HepG2 (cell line): ENCODE data around the gene CAMSAP2. TPM values are rescaled to one million over a fixed set of nuclear protein-coding genes. Genes with fewer than 3 reads are reported as not detected.

Source experiments
- ATAC-seq: fragments of 200-7000 bp; cut with Tn5 transposase; 3 replicates; pipeline ENCODE4 v1.9.1; 2020; ENCODE audit warnings: mild to moderate bottlenecking, moderate library complexity
- BruUV-seq: library from RNA; stranded (reverse); fragments of 400-500 nt; replicated peaks from 2 replicates; lab custom pipeline; 2021; lab: Mats Ljungman, UMichigan
- CTCF ChIA-PET: fragments of 300-600 bp; formaldehyde crosslinking; extraction: SDS; loops from one replicate; lab custom pipeline; 2021; ENCODE audit warnings: low total read pairs, inconsistent platforms, low intra/inter-chr PET ratio; lab: Yijun Ruan, JAX
- POLR2A ChIA-PET: fragments of 350-600 bp; sonication (Branson Sonifier 250); formaldehyde crosslinking; loops from one replicate; lab custom pipeline; 2020; ENCODE audit warnings: antibody characterized with exemption, inconsistent platforms; lab: Yijun Ruan, JAX
- DNase-seq: peaks from one replicate; pipeline ENCODE4 v3.0.0-alpha.2; 2015; ENCODE audit warnings: low spot score
- FAIRE-seq: peaks from 3 replicates; lab custom pipeline; 2011; peaks lifted over from hg19 to GRCh38; lab: Jason Lieb, UNC
- H2AFZ ChIP-seq: one replicate; pipeline ENCODE4 v1.6.1; 2011; ENCODE audit warnings: low read length, inconsistent platforms
- H3K27ac ChIP-seq: fragments of 300-600 bp; 3 replicates; pipeline ENCODE4 v1.8.0; 2011; ENCODE audit warnings: mixed run types, mild to moderate bottlenecking, mixed read lengths, low read length, inconsistent platforms; ENCODE audit not compliant: insufficient read depth; ENCODE audit errors: extremely low read length
- H3K27me3 ChIP-seq, 2 experiments: fragments of 200-600 bp in 1 of 2; 2 replicates in 1 of 2; 3 replicates in 1 of 2; pipeline versions ENCODE4 v1.6.0 to v1.8.0; 2011; ENCODE audit warnings: low read length in 2 of 2, mild to moderate bottlenecking in 2 of 2, moderate library complexity in 2 of 2, inconsistent platforms in 1 of 2; ENCODE audit not compliant: insufficient read depth in 2 of 2, control insufficient read depth in 1 of 2
- H3K36me3 ChIP-seq, 2 experiments: fragments of 200-600 bp in 1 of 2; replicated peaks in 1 of 2; 2 replicates in 1 of 2; 3 replicates in 1 of 2; pipeline versions ENCODE4 v1.5.1 to v1.8.0; 2011; ENCODE audit warnings: low read length in 2 of 2, inconsistent platforms in 1 of 2; ENCODE audit not compliant: insufficient read depth in 2 of 2, control insufficient read depth in 1 of 2
- H3K4me1 ChIP-seq: 2 replicates; pipeline ENCODE4 v1.5.1; 2012; ENCODE audit warnings: low read length, inconsistent platforms; ENCODE audit not compliant: insufficient read depth
- H3K4me2 ChIP-seq: 2 replicates; pipeline ENCODE4 v1.6.0; 2011; ENCODE audit warnings: low read depth, low read length, inconsistent platforms
- H3K4me3 ChIP-seq, 3 experiments: fragments of 200-600 bp in 1 of 3; sonication (generic), shearing (Covaris generic) in 1 of 3; replicated peaks in 1 of 3; 2 replicates each; pipeline ENCODE4 v1.5.1; 2011 to 2016; ENCODE audit warnings: low read length in 3 of 3, inconsistent platforms in 2 of 3, low read depth in 2 of 3, mild to moderate bottlenecking in 2 of 3, control low read depth in 1 of 3, mixed read lengths in 1 of 3; ENCODE audit not compliant: insufficient read depth in 1 of 3
- H3K79me2 ChIP-seq: one replicate; pipeline ENCODE4 v1.6.1; 2011; ENCODE audit warnings: low read length, inconsistent platforms; ENCODE audit not compliant: insufficient read depth
- H3K9ac ChIP-seq: 2 replicates; pipeline ENCODE4 v1.6.0; 2011; ENCODE audit warnings: mild to moderate bottlenecking, low read depth, low read length, inconsistent platforms; ENCODE audit not compliant: insufficient read depth
- H3K9me3 ChIP-seq: 2 replicates; pipeline ENCODE4 v1.5.1; 2012; ENCODE audit warnings: mild to moderate bottlenecking, low read length
- H4K20me1 ChIP-seq: 2 replicates; pipeline ENCODE4 v1.6.0; 2011; ENCODE audit warnings: inconsistent platforms, mild to moderate bottlenecking, low read length, moderate library complexity; ENCODE audit not compliant: insufficient read depth
- ELF3 ChIP-seq: IDR thresholded peaks from 2 replicates; pipeline ENCODE4 v1.6.1; 2016; ENCODE audit warnings: missing genetic modification reagents, missing compliant biosample characterization
- HNRNPUL1 ChIP-seq: fragments of 200-400 bp; formaldehyde crosslinking; IDR thresholded peaks from 2 replicates; pipeline ENCODE4 v1.6.1; 2017; ENCODE audit warnings: low read depth, mild to moderate bottlenecking, low read length, moderate library complexity
- NCOA2 ChIP-seq: sonication (generic); formaldehyde crosslinking; IDR thresholded peaks from 2 replicates; pipeline ENCODE4 v1.8.0; 2022; ENCODE audit warnings: inconsistent platforms
- PAWR ChIP-seq: sonication (generic); formaldehyde crosslinking; IDR thresholded peaks from 2 replicates; pipeline ENCODE4 v1.4.0; 2020; ENCODE audit warnings: missing genetic modification reagents, mild to moderate bottlenecking, borderline replicate concordance
- POLR2A ChIP-seq, 2 experiments: IDR thresholded peaks; 2 replicates each; pipeline ENCODE4 v1.6.1; 2011; ENCODE audit warnings: low read depth in 2 of 2, low read length in 2 of 2, mild to moderate bottlenecking in 1 of 2, moderate library complexity in 1 of 2; ENCODE audit not compliant: insufficient read depth in 1 of 2
- POLR2AphosphoS2 ChIP-seq: IDR thresholded peaks from 2 replicates; pipeline ENCODE4 v1.6.1; 2011; ENCODE audit warnings: low read depth, low read length, improper control_type of control experiment
- POLR2G ChIP-seq: fragments of 200-400 bp; formaldehyde crosslinking; IDR thresholded peaks from 2 replicates; pipeline ENCODE4 v1.6.1; 2018; ENCODE audit warnings: mild to moderate bottlenecking, low read depth, low read length, moderate library complexity
- RBFOX2 ChIP-seq: fragments of 200-400 bp; formaldehyde crosslinking; IDR thresholded peaks from 2 replicates; pipeline ENCODE4 v1.6.1; 2017; ENCODE audit warnings: low read depth, mild to moderate bottlenecking, low read length
- RXRA ChIP-seq: sonication (generic); formaldehyde crosslinking; IDR thresholded peaks from 2 replicates; pipeline ENCODE4 v1.5.1; 2020; ENCODE audit warnings: missing genetic modification reagents
- SP1 ChIP-seq, 2 experiments: fragments of 450-650 bp in 1 of 2; sonication (generic) in 1 of 2; formaldehyde crosslinking in 1 of 2; IDR thresholded peaks; 2 replicates each; pipeline versions ENCODE4 v1.4.0 to v1.6.1; 2016 to 2020; ENCODE audit warnings: missing genetic modification reagents in 1 of 2
- SP5 ChIP-seq: IDR thresholded peaks from 2 replicates; pipeline ENCODE4 v1.6.1; 2016; ENCODE audit warnings: low read depth, borderline replicate concordance
- SYNCRIP ChIP-seq: fragments of 200-400 bp; formaldehyde crosslinking; IDR thresholded peaks from 2 replicates; pipeline ENCODE4 v1.6.1; 2018; ENCODE audit warnings: mild to moderate bottlenecking, low read depth, low read length; ENCODE audit not compliant: insufficient read depth
- ZFY ChIP-seq: sonication (generic); formaldehyde crosslinking; IDR thresholded peaks from 2 replicates; pipeline ENCODE4 v1.4.0; 2020; ENCODE audit warnings: missing genetic modification reagents
- ZMAT3 ChIP-seq: sonication (generic); formaldehyde crosslinking; conservative IDR thresholded peaks from 2 replicates; pipeline ENCODE4 v1.7.0; 2021; ENCODE audit warnings: missing genetic modification reagents
- ZNF468 ChIP-seq: sonication (generic); formaldehyde crosslinking; IDR thresholded peaks from 2 replicates; pipeline ENCODE4 v1.8.0; 2022; ENCODE audit warnings: mild to moderate bottlenecking, moderate library complexity, missing genetic modification reagents
- ZNF605 ChIP-seq: sonication (generic); formaldehyde crosslinking; IDR thresholded peaks from 2 replicates; pipeline ENCODE4 v1.8.0; 2022; ENCODE audit warnings: mild to moderate bottlenecking, missing genetic modification reagents
- ZNF891 ChIP-seq: sonication (generic); formaldehyde crosslinking; IDR thresholded peaks from 2 replicates; pipeline ENCODE4 v1.5.0; 2020; ENCODE audit warnings: mild to moderate bottlenecking, missing genetic modification reagents
- ZSCAN9 ChIP-seq: IDR thresholded peaks from 2 replicates; pipeline ENCODE4 v1.6.1; 2016; ENCODE audit warnings: borderline replicate concordance
- WGBS: methylation state at CpG from one replicate; pipeline ENCODE4 v1.1.6; 2017; ENCODE audit warnings: low lambda C conversion rate; 5-methylcytosine and 5-hydroxymethylcytosine counted together
- in situ Hi-C: cut with HindIII; loops from 2 replicates; pipeline ENCODE4 v1.10.0; 2017; ENCODE audit warnings: low pct_unique_long_range_greater_than_20kb; ENCODE audit not compliant: extremely low pct_ligation_motif_present
- intact Hi-C: fragments of 100-400 bp; cut with micrococcal nuclease; formaldehyde crosslinking; loops from one replicate; pipeline ENCODE4 v1.10.0; 2022; ENCODE audit not compliant: unreplicated experiment
- polyA plus RNA-seq, 8 experiments: library from polyadenylated mRNA; depleted of rRNA in 3 of 8; stranded (reverse) in 7 of 8; unstranded in 1 of 8; fragments of >200 nt; fragmentation: Illumina TruSeq in 4 of 8; extraction: Trizol in 4 of 8; gene quantifications; 2 replicates each; pipeline versions ENCODE4 v1.2.1 to v1.2.3, GENCODE V29; 2011 to 2016; ENCODE audit warnings: low read depth in 4 of 8, missing spikeins in 1 of 8, mixed read lengths in 1 of 8; ENCODE audit not compliant: insufficient read depth in 1 of 8
- total RNA-seq, 5 experiments: library from RNA; depleted of rRNA; stranded (reverse); fragments of >200 nt; fragmentation: Illumina TruSeq; extraction: Trizol; gene quantifications; 2 replicates each; pipeline ENCODE4 v1.2.3, GENCODE V29; 2016; ENCODE audit warnings: low read depth in 1 of 5
- TF ChIP-seq, protein P1 (sequence below): sonication (generic); formaldehyde crosslinking; IDR thresholded peaks from 2 replicates; pipeline ENCODE4 v1.4.0; 2020; ENCODE audit warnings: mild to moderate bottlenecking, missing genetic modification reagents

Gene CAMSAP2
- total and polyA plus RNA-seq, 2 of the 13 experiments (the other 11 are each of a cell fraction or from before 2014, with no cell fraction given), result 3.4 to 8.2 TPM

DNA sequence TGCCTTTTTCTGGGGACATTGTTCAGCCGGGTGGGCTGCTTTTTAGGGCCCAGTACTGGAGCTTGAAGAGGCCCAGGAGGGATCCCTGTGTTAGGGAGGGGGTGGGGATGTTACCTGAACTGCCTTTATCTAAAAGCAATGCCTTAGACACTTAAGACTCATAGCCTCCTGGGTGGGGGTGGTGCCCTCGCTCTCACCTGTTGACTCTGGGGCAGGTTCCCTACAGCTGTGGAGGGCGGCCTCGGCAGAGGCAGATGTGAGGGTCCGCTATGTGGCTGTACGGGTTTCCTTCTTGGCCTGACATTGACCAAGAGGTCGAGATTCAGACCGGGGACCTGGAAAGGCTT, 156.7 kb downstream of the CAMSAP2 start (continued):
- TF ChIP-seq, protein P1, sequence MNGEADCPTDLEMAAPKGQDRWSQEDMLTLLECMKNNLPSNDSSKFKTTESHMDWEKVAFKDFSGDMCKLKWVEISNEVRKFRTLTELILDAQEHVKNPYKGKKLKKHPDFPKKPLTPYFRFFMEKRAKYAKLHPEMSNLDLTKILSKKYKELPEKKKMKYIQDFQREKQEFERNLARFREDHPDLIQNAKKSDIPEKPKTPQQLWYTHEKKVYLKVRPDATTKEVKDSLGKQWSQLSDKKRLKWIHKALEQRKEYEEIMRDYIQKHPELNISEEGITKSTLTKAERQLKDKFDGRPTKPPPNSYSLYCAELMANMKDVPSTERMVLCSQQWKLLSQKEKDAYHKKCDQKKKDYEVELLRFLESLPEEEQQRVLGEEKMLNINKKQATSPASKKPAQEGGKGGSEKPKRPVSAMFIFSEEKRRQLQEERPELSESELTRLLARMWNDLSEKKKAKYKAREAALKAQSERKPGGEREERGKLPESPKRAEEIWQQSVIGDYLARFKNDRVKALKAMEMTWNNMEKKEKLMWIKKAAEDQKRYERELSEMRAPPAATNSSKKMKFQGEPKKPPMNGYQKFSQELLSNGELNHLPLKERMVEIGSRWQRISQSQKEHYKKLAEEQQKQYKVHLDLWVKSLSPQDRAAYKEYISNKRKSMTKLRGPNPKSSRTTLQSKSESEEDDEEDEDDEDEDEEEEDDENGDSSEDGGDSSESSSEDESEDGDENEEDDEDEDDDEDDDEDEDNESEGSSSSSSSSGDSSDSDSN (CRISPR knock-in tag), result 0 out of 2 replicates have a peak, but pooled peaks have one; percentile 5
- TF ChIP-seq PAWR (no peak), SP1 (IDR thresholded peaks at IDR 0.05) (no peak), SP1 (CRISPR knock-in tag; IDR thresholded peaks at IDR 0.05) (no peak), RXRA (CRISPR knock-in tag) (0 out of 2 replicates have a peak, but pooled peaks have one; percentile 4), HNRNPUL1 (no peak), POLR2G (peak; percentile 43; the same call in 1 of the 2 replicates), ZSCAN9 (CRISPR knock-in tag) (no peak)

DNA sequence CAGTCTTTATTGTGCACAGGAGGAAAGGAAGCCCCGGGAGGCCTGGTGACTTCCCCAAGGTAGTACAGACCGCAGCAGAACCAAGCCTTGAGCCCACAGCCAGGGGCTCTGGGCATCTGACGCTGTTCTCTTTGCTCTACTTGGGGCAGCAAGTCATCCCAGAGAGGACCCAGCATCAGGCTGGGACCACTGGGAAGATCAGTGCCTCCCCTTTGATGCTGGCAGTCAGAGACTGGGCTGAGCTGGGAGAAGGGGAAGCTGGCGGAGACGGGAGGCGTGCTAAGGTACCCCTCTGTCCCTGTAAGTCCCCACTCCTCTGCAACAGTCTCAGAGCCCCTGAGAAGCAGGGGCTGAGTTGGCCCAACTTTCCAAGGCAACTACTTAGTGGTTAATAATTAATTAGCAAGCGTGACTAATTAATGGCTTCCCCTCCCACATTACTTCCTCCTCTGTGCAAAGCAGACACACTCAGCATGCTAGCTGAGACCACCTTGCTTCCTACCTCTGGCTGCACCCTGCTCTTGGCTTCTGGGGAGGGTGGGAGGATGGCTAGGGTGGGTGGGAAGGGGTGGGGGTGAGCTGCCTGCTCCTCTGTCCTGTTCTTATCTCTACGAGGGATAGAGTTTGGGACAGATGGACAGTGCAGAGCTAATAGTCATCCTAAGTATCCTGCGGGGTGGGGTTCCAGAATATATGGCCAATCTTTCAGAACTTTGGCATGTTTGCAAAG, 157.3 kb downstream of the CAMSAP2 start:
- H3K79me2 ChIP-seq, result peaks cover 19% of the 10 kb centered on the region
- no TSS peak for BruUV-seq
- WGBS, result 0% methylated on average over 6 of the region's 9 CpGs
- H3K9ac ChIP-seq, result peak overlapping the region; percentile 76
- H4K20me1 ChIP-seq, result no peaks in the 10 kb centered on the region
- POLR2A ChIA-PET, result interaction anchor here (0.6 to 4.6 kb wide), 18 partner anchors 8 to 594 kb away, joined by 3 to 129 read pairs (median 4); partner anchors contain the start of gene DDX59
- peaks cover 89% of the 10 kb centered on the region for H3K4me1 ChIP-seq
- H3K4me3 ChIP-seq, result peak overlapping the region; percentile 52 to 76 (median 61)
- peak; percentile 49 for DNase-seq
- in situ Hi-C loops (no loop called here), intact Hi-C loops (loop anchor here (1.0 to 10.0 kb wide), 2 partner anchors 9 to 219 kb away; partner anchors contain the start of gene CACNA1S)
- H3K36me3 ChIP-seq, result peaks cover 2 to 9% of the 10 kb centered on the region in 2 experiments; a peak in 3 of 5 replicates
- H3K27ac ChIP-seq, result peak overlapping the region; percentile 79
- CTCF ChIA-PET, result no interaction called here
- no peaks in the 10 kb centered on the region for H3K9me3 ChIP-seq
- H2AFZ ChIP-seq, result no peak overlapping the region
- peak overlapping the region; percentile 87 for H3K4me2 ChIP-seq
- peak; percentile 14 for ATAC-seq
- peak; percentile 79 for FAIRE-seq
- H3K27me3 ChIP-seq, result no peaks in the 10 kb centered on the region
- TF ChIP-seq NCOA2 (CRISPR knock-in tag), result peak; percentile 10; the same call in 1 of the 2 replicates
- TF ChIP-seq ELF3 (CRISPR knock-in tag), result 0 out of 2 replicates have a peak, but pooled peaks have one; percentile 25
- peak; percentile 66 to 67; a peak in 3 of 4 replicates for TF ChIP-seq POLR2A (IDR thresholded peaks at IDR 0.05; ENCODE audit: insufficient read depth in 1 of 2, low read depth in 2 of 2, low read length in 2 of 2)
- 0 out of 2 replicates have a peak, but pooled peaks have one; percentile 46 for TF ChIP-seq ZNF468 (CRISPR knock-in tag)
- TF ChIP-seq POLR2AphosphoS2, result no peak
- no peak for TF ChIP-seq SYNCRIP
- 0 out of 2 replicates have a peak, but pooled peaks have one; percentile 12 for TF ChIP-seq RBFOX2
- 0 out of 2 replicates have a peak, but pooled peaks have one; percentile 1 for TF ChIP-seq ZMAT3 (CRISPR knock-in tag)
- 0 out of 2 replicates have a peak, but pooled peaks have one; percentile 42 for TF ChIP-seq SP5 (CRISPR knock-in tag)
- TF ChIP-seq ZNF891 (CRISPR knock-in tag), result peak; percentile 42; the same call in 1 of the 2 replicates
- TF ChIP-seq ZNF605 (CRISPR knock-in tag), result 0 out of 2 replicates have a peak, but pooled peaks have one; percentile 25
- TF ChIP-seq, protein P1 (CRISPR knock-in tag), result 0 out of 2 replicates have a peak, but pooled peaks have one; percentile 9
- 0 out of 2 replicates have a peak, but pooled peaks have one; percentile 2 for TF ChIP-seq ZFY
